B cell (primary cell): ENCODE measurements around the gene PAQR4. TPM values are rescaled to one million over a fixed set of nuclear protein-coding genes. Genes with fewer than 3 reads are reported as not detected.
A peak's percentile ranks its signal among the peaks of the same experiment; 100 is the strongest.

Source experiments
- ATAC-seq: fragments of 200-7000 bp; cut with Tn5 transposase; one replicate; pipeline ENCODE4 v1.10.0; 2021; ENCODE audit warnings: low read depth, mild to moderate bottlenecking, moderate number of reproducible peaks, moderate library complexity
- CTCF ChIA-PET: fragments of 350-600 bp; sonication (Branson Sonifier 250); formaldehyde crosslinking; loops from one replicate; lab custom pipeline; 2021; ENCODE audit warnings: antibody characterized with exemption, inconsistent platforms; lab: Charles Lee
- POLR2A ChIA-PET: fragments of 350-600 bp; sonication (Branson Sonifier 250); formaldehyde crosslinking; loops from one replicate; lab custom pipeline; 2021; ENCODE audit warnings: antibody characterized with exemption; lab: Charles Lee
- DNase-seq: peaks from one replicate; pipeline ENCODE4 v3.0.0; 2013
- H2AFZ ChIP-seq: 2 replicates; pipeline ENCODE4 v1.6.1; 2012; ENCODE audit warnings: mild to moderate bottlenecking, low read depth, low read length; ENCODE audit not compliant: insufficient read depth, poor library complexity, severe bottlenecking
- H3K27ac ChIP-seq, 2 donors: 1 replicate in 1 of 2; 2 replicates in 1 of 2; pipeline ENCODE4 v1.5.1; 2012 to 2013; ENCODE audit warnings: low read length in 2 of 2, mild to moderate bottlenecking in 2 of 2, moderate library complexity in 1 of 2
- H3K27me3 ChIP-seq, 4 experiments: fragments of 200-600 bp in 1 of 4; sonication (generic) in 1 of 4; replicated peaks in 1 of 4; 1 replicate in 2 of 4; 2 replicates in 2 of 4; pipeline versions ENCODE4 v1.6.1 to v1.7.0; 2013 to 2016; ENCODE audit warnings: low read length in 3 of 4, mild to moderate bottlenecking in 2 of 4, mixed read lengths in 1 of 4, moderate library complexity in 1 of 4; ENCODE audit not compliant: insufficient read depth in 4 of 4, control insufficient read depth in 3 of 4; ENCODE audit errors: control extremely low read depth in 1 of 4
- H3K36me3 ChIP-seq, 2 experiments: replicated peaks in 1 of 2; 1 replicate in 1 of 2; 2 replicates in 1 of 2; pipeline versions ENCODE4 v1.6.1 to v1.7.1; 2013; ENCODE audit warnings: low read length in 1 of 2; ENCODE audit not compliant: insufficient read depth in 2 of 2, control insufficient read depth in 1 of 2; ENCODE audit errors: control extremely low read depth in 1 of 2, extremely low read depth in 1 of 2
- H3K4me1 ChIP-seq, 2 donors: fragments of 200-600 bp in 1 of 2; sonication (generic) in 1 of 2; 1 replicate in 1 of 2; 2 replicates in 1 of 2; pipeline versions ENCODE4 v1.5.1 to v1.6.1; 2013 to 2017; ENCODE audit warnings: low read length in 2 of 2; ENCODE audit not compliant: control insufficient read depth in 2 of 2, insufficient read depth in 2 of 2
- H3K4me2 ChIP-seq: replicated peaks from 2 replicates; pipeline ENCODE3; 2012; ENCODE audit warnings: mild to moderate bottlenecking, low read depth, low read length; ENCODE audit not compliant: poor library complexity, severe bottlenecking
- H3K4me3 ChIP-seq, 5 experiments: fragments of 200-600 bp in 1 of 5; sonication (generic) in 1 of 5; 1 replicate in 3 of 5; 2 replicates in 2 of 5; pipeline versions ENCODE4 v1.5.1 to v1.7.0; 2011 to 2016; ENCODE audit warnings: low read length in 4 of 5, mild to moderate bottlenecking in 4 of 5, low read depth in 2 of 5, control low read depth in 1 of 5, moderate library complexity in 1 of 5; ENCODE audit not compliant: insufficient read depth in 1 of 5; ENCODE audit errors: control extremely low read depth in 1 of 5, extremely low read depth in 1 of 5
- H3K79me2 ChIP-seq: fragments of 200-600 bp; sonication (generic); one replicate; pipeline ENCODE4 v1.6.0; 2016; ENCODE audit warnings: low read length; ENCODE audit not compliant: control insufficient read depth, insufficient read depth
- H3K9ac ChIP-seq: fragments of 200-600 bp; sonication (generic); 2 replicates; pipeline ENCODE4 v1.6.1; 2017; ENCODE audit warnings: mild to moderate bottlenecking, low read length, moderate library complexity
- H3K9me3 ChIP-seq, 3 donors: one replicate each; pipeline versions ENCODE4 v1.6.1 to v1.7.1; 2013; ENCODE audit warnings: low read length in 2 of 3; ENCODE audit not compliant: control insufficient read depth in 2 of 3, insufficient read depth in 1 of 3; ENCODE audit errors: control extremely low read depth in 1 of 3
- H4K20me1 ChIP-seq: 2 replicates; pipeline ENCODE4 v1.6.0; 2012; ENCODE audit warnings: mild to moderate bottlenecking, low read length; ENCODE audit not compliant: insufficient read depth, control insufficient read depth, poor library complexity, severe bottlenecking
- H3K27ac Mint-ChIP-seq: one replicate; pipeline ENCODE4 v1.8.0; 2021; ENCODE audit warnings: mixed read lengths
- H3K27me3 Mint-ChIP-seq: one replicate; pipeline ENCODE4 v1.8.0; 2021; ENCODE audit warnings: mixed read lengths
- H3K4me1 Mint-ChIP-seq: one replicate; pipeline ENCODE4 v1.8.0; 2021; ENCODE audit warnings: mixed read lengths
- H3K4me3 Mint-ChIP-seq: one replicate; pipeline ENCODE4 v1.8.0; 2021; ENCODE audit warnings: mixed read lengths
- H3K9me3 Mint-ChIP-seq: one replicate; pipeline ENCODE4 v1.8.0; 2022; ENCODE audit warnings: mixed read lengths; ENCODE audit not compliant: insufficient read depth
- EZH2 ChIP-seq: IDR thresholded peaks from 2 replicates; pipeline ENCODE4 v1.6.1; 2012; ENCODE audit warnings: borderline replicate concordance, low read depth, mild to moderate bottlenecking, moderate library complexity, low read length; ENCODE audit not compliant: insufficient read depth, poor library complexity, severe bottlenecking
- WGBS: methylation state at CpG from one replicate; pipeline ENCODE4 v1.1.5; 2013; ENCODE audit warnings: missing lambda C conversion rate; ENCODE audit not compliant: insufficient coverage; 5-methylcytosine and 5-hydroxymethylcytosine counted together
- intact Hi-C: fragments of 100-400 bp; cut with micrococcal nuclease; formaldehyde crosslinking; loops from one replicate; pipeline ENCODE4 v1.10.0; 2022
- polyA plus RNA-seq: library from polyadenylated mRNA; depleted of rRNA; stranded (reverse); fragments of >200 nt; gene quantifications from 2 replicates; pipeline ENCODE4 v1.2.3, GENCODE V29; 2012
- total RNA-seq, 2 donors: library from RNA; stranded (reverse); fragments of 120-200 nt in 1 of 2; gene quantifications; 1 replicate in 1 of 2; 2 replicates in 1 of 2; pipeline versions ENCODE4 v1.2.3 to v1.2.4, GENCODE V29; 2013 to 2022
- TF ChIP-seq, protein P1 (sequence below): fragments of 200-600 bp; IDR thresholded peaks from one replicate; pipeline ENCODE4 v1.8.0; 2022; ENCODE audit warnings: antibody characterized with exemption, mild to moderate bottlenecking

The PAQR4 gene
- total and polyA plus RNA-seq, 2 donors (not counting 1 experiment from before 2014, with no cell fraction given), result 2.6 to 2.8 TPM

DNA sequence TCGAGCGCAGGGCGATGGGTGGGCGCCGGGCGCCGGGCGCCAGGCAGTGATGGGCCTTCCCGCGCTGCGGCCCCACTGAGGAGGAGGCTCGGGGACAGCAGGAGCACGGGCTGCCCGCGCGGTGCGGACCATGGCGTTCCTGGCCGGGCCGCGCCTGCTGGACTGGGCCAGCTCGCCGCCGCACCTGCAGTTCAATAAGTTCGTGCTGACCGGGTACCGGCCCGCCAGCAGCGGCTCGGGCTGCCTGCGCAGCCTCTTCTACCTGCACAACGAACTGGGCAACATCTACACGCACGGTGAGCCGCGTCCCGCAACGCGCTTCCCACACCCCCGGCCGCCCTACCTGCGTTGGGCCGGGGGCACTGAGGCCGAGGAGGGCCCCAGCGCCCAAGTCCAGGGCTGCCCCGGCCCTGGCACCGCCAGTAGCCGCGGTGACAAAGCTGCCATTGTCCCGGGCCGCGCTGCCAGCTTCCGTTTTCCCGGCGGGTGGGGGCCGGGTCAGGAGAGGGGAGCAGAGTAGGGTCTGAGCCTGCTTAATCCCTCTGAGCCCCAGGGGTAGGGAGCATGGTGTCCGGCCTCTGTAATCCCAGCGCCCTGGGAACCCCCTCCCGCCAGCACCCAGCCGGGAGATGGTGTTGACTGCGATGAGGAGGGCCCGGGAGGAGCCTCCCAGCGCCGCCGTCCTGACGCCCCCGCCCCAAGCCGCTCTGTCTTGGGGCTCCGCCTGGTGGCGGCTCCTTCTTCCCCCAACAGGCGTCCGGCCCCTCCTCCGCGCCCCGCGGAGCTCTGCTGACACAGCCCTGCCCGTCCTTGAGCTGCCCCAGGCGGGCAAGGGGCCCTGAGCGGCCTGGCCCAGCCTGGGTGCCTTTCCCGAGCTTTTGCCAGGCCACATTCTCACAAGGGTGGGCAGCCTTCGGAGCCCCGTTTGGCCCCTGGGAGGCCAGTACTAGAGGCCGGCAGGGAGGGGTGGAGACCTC, 685 bp downstream of the PAQR4 start:
- Mint-ChIP-seq H3K9me3 (no peaks in the 10 kb centered on the region), H3K27me3 (peaks cover 16% of the 10 kb centered on the region), H3K4me3 (peak overlapping the region; percentile 67), H3K27ac (no peak overlapping the region), H3K4me1 (peaks cover 19% of the 10 kb centered on the region)
- intact Hi-C loops, result loop anchor here (1.0 to 5.0 kb wide), 3 partner anchors 10 to 59 kb away; partner anchors contain the start of genes FLYWCH1, HCFC1R1, PKMYT1 and THOC6
- Histone ChIP-seq H3K4me1 (peaks cover 44 to 47% of the 10 kb centered on the region in 2 donors), H3K4me2 (peak overlapping the region; percentile 99), H3K9me3 (peaks cover 0 to 19% (median 0%) of the 10 kb centered on the region in 3 donors), H2AFZ (peak overlapping the region; percentile 67), H4K20me1 (peaks cover 24% of the 10 kb centered on the region), H3K9ac (peak overlapping the region; percentile 73), H3K36me3 (no peaks in the 10 kb centered on the region), H3K79me2 (no peaks in the 10 kb centered on the region), H3K27ac (no peak overlapping the region), H3K27me3 (peaks cover 0 to 42% (median 11%) of the 10 kb centered on the region in 4 experiments), H3K4me3 (peak overlapping the region; percentile 11 to 64 (median 58))
- peak; percentile 41 for ATAC-seq
- peak; percentile 74 for DNase-seq
- POLR2A ChIA-PET, result interaction anchor here (0.6 to 1.3 kb wide), 2 partner anchors 11 to 59 kb away, joined by 6 to 7 read pairs; partner anchors contain the start of gene PKMYT1
- TF ChIP-seq EZH2, result no peak
- TF ChIP-seq, protein P1, sequence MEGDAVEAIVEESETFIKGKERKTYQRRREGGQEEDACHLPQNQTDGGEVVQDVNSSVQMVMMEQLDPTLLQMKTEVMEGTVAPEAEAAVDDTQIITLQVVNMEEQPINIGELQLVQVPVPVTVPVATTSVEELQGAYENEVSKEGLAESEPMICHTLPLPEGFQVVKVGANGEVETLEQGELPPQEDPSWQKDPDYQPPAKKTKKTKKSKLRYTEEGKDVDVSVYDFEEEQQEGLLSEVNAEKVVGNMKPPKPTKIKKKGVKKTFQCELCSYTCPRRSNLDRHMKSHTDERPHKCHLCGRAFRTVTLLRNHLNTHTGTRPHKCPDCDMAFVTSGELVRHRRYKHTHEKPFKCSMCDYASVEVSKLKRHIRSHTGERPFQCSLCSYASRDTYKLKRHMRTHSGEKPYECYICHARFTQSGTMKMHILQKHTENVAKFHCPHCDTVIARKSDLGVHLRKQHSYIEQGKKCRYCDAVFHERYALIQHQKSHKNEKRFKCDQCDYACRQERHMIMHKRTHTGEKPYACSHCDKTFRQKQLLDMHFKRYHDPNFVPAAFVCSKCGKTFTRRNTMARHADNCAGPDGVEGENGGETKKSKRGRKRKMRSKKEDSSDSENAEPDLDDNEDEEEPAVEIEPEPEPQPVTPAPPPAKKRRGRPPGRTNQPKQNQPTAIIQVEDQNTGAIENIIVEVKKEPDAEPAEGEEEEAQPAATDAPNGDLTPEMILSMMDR, result peak; percentile 68
- under 1% methylated on average over 81 of the region's 83 CpGs for WGBS
- CTCF ChIA-PET, result interaction anchor here (0.9 to 1.7 kb wide), 4 partner anchors 10 to 43 kb away, joined by 3 to 4 read pairs (median 3); no protein-coding TSS in a partner anchor
